ENCODE data around the gene SOS2.

- TF ChIP-seq EZH2phosphoT487 (IDR thresholded peaks at IDR 0.05; ENCODE audit: insufficient read depth, low read depth) (no peak), EZH2 (IDR thresholded peaks at IDR 0.05; ENCODE audit: insufficient read depth, poor library complexity, severe bottlenecking) (no peak)
These were observed 162.1 kb downstream of the SOS2 start for GRCh38 chr14:50069325-50069724.
